KBM-7 (cell line): ENCODE measurements around the gene ADARB1.
A peak's percentile ranks its signal among the peaks of the same experiment; 100 is the strongest.

Experiments
- DNase-seq: peaks from one replicate; pipeline ENCODE4 v3.0.0-alpha.2; 2015
- in situ Hi-C: fragments of 300-500 bp; cut with MboI; formaldehyde crosslinking; loops from 2 replicates; pipeline ENCODE4 v1.14.3; 2020; ENCODE audit warnings: low sequenced_read_pairs, low pct_unique_long_range_greater_than_20kb, mixed read lengths

ADARB1 gene

DNA sequence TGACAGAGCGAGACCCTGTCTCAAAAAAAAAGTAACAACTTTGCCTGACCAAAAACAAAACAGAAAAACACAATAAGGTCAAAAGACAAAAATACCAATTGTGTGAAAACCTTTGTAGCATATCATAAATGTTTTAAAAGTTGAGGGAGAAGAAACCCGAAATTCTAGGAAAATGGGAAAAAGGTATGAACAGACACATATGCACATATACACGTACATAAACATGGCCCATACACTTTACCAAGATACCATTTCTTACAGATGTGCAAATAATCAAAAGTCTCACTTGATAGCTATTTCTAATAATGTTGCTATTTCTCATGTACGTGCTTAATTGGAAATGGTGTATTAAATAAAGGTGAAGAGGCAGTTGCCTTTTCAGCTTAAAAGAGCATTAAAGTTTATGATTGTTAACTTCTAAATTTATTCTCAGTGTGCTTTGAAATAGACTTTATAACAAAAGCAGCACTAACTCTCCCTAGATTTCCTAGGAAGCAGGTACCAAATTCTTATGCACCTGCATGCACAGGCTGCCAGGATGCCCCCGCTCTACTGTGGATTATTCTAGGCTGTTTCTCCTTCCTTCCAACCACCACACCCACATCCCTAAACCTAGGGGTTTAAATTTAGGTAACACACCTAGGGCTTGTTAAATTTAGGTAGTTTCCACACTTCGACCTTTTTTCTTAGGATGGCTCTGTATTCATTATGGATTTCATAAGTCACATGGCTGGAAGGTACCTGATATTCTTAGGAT, 33.8 kb downstream of the ADARB1 start:
- no peak for DNase-seq
- in situ Hi-C loops, result no loop called here

- in situ Hi-C loops, result no loop called here
- no peak for DNase-seq
Observed at GRCh38 chr21:45108808-45109781, 34.7 kb downstream of the ADARB1 start.

DNA sequence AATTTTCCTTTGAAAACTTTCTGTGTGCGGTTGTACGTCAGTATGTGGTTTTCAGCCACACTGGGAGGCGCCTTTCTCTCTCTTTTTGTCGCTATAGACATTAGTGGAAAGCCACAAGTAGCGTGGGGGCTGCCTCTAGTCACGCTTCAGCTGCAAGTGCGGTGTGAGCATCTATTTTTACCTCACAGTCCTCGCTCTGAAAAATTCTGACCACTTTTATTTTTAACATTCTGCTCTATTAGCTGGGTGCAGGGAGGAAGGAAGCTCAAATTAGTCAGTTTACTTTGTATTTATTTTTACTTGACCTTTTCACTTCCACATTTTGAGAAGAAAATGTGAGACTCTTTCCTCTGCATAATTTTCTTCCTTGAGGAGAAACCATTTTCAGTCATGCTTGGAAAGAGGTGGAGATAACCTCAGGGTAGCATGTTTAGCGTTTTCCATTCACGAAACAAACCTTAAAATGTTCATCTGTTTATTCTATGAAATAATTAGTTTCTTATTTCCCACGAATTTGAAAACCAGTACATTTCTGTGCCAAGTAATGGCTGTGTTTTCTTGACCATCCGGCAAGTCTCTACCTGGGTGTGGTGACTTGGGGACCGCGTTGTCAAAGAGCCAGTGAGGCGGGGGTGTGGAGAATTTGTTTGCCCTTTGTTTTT, 35.6 kb downstream of the ADARB1 start:
- in situ Hi-C loops, result no loop called here

GRCh38 chr21:45110873-45111624, 36.7 kb downstream of the ADARB1 start:
- in situ Hi-C loops, result no loop called here
- no peak for DNase-seq

More for the DNA sequence above, 35.6 kb downstream of the ADARB1 start:
- DNase-seq, result peak; percentile 91

DNA sequence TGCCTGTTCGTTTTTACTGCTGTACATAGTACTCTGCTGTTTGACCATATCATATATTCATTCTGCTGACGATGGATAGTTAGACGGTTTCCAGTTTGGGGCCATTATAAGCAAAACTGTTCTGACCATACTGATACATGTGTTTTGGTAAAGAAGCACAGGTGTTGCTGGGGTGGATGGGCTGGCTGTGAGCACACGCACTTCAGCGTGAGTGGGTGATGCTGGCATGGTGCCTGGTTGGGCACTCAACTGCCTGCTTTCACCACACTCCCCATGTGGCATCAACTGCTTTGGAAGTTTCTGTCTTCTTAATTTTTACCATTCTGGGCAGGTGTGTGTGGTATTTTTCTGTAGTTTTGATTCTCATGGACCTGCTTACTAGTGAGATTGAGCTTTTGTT, 37.3 kb downstream of the ADARB1 start:
- in situ Hi-C loops, result no loop called here
- DNase-seq, result no peak

GRCh38 chr21:45112371-45112770, 38.0 kb downstream of the ADARB1 start:
- in situ Hi-C loops, result no loop called here
- DNase-seq, result no peak

GRCh38 chr21:45113543-45113942, 39.2 kb downstream of the ADARB1 start:
- no peak for DNase-seq
- in situ Hi-C loops, result no loop called here

DNA sequence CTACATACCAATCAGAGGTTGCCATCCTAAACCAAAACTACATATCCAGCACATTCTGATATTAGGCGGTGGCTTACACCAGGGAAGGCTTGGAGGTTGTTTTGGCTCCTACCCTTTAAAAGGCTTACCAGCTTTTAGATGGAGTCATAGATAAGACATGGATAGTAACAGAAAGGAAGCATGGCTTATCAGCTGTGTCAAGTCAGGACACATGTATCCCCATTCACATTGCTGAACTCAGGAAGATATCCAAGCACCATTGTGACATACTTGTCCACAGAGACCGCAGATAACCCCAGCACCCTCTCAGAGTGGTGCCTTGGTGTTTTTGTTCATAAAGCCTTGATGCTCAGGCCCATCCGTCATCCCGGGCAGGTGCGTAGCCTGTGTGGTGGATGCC, 39.7 kb downstream of the ADARB1 start:
- in situ Hi-C loops, result no loop called here
- peak; percentile 28 for DNase-seq

GRCh38 chr21:45114475-45114874, 40.1 kb downstream of the ADARB1 start:
- in situ Hi-C loops, result no loop called here

GRCh38 chr21:45115141-45115540, 40.8 kb downstream of the ADARB1 start:
- in situ Hi-C loops, result no loop called here
- DNase-seq, result no peak

More at GRCh38 chr21:45114475-45114874, 40.1 kb downstream of the ADARB1 start:
- no peak for DNase-seq

DNA sequence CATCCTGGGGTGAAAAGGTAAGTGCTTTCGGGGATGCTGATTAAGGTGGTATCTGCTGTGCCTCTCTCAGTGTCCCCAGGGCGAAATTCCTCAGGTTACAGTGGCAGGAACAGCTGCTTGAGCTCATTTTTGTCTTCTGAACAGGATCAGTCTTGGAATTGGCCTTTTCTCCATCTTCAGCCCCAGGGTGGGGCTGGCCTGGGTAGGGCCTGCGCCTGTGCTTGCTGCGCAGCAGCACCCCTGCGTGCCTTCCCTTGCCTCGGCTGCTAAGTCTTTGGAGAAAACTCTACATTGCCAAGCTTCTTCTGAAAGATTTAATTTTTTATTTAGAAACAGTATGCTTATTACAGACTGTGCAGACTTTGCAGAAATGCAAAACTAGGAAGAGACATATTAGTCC, 41.7 kb downstream of the ADARB1 start:
- in situ Hi-C loops, result no loop called here
- DNase-seq, result no peak

DNA sequence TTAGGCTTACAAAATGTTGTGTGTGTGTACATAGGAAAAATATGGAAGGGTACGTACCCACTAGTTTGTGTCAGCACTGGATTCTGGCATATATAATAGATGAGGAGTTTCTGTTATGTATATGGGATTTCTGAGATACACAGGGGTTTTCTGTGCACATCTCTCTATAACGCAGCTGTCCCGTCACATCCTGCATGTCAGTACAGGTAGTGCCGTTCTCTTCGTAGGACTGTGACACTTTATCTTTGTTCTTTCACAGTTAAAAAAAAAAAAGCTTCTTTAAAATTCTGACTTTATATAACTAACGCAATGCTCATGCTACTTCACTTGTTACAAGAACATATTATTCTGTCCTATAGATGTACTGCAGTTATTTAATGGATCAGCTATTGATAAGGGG, 42.9 kb downstream of the ADARB1 start:
- no peak for DNase-seq
- in situ Hi-C loops, result no loop called here

DNA sequence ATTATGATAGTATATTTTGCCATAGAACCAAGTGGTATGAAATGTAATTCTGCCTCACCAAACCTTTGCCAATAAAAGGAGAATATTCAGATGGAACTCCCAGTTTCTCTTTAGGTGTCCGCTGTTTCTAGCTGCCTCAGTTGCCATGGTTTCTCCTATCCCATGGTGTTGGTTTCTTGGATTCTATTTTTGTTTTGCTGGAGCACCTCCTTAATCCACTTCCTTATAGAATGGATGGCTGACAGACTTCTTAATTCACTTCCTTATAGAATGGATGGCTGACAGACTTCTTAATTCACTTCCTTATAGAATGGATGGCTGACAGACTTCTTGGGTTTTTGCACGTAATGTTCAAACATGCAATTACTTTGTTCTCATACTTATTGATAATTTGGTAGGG, 43.7 kb downstream of the ADARB1 start:
- no peak for DNase-seq
- in situ Hi-C loops, result no loop called here

DNA sequence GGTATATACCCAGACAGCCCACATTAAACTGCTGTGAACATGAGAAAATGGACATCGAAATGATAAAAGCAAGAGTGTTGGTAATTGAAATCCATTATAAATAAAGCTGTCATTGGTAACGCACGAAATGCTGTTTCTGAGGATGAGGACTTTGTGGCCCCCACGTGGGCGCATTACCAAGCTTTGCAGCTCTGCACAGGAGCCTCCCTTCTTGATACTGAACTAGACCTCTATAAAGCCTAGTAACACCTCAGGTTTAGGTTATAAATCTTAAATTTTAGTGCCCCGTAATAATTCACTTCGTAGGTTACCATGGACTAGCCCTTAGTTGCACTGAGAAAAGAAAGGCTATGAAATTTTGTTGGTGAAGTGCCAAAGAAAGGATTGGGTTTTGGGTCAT, 45.4 kb downstream of the ADARB1 start:
- in situ Hi-C loops, result no loop called here
- no peak for DNase-seq

DNA sequence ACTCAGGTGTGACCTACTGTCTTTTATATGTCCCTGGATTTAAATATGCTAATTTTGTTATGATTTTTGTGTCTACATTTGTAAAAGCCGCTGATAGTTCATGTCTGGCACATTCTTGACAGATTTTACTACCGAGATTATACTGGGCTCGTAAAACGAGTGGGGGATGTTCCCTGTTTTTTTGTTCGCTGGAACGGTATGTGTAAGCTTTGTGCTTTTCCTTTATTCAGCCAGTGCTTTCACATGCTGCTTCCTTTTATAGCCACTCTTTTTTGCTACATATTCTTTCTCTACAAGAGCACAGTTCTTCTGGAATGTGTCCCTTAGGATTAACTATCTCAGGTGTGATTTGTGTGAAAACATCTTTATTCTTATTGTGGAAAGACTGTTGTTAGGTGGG, 46.6 kb downstream of the ADARB1 start:
- DNase-seq, result no peak
- in situ Hi-C loops, result no loop called here

GRCh38 chr21:45122030-45122429, 47.6 kb downstream of the ADARB1 start:
- no peak for DNase-seq
- in situ Hi-C loops, result no loop called here

DNA sequence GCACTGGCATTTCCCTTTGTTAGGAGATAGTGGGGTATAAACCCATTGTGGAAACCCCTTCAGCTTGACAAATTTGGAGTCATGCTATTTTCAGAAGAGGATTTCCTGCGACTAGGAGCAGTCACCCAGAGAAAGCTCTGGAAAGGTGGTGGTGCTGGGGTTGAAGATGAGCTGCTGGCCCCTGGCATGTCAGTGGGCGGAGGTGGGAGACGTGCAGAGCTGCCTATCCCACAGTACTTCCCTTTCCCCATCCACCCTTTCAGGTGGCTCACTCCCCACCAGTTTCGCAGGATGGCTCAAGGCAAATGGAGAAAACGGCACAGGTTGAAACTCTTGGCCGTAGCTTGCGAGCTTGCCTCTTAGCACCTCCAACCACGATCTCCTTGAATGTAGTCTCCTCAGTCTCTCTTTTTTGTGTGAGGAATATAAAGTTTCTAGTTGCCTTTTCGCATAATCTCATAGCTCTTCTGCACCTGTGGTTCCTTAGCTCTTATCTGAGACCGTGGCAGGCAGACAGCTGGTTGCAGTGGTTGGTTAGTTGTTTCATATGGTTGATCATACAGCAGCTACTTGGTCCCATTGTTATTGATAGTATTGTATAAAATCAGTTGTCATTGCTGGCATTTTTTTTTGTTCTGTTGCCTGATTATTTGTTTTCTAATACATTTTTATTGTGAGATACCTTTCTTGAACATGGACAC, 48.2 kb downstream of the ADARB1 start:
- DNase-seq, result no peak

DNA sequence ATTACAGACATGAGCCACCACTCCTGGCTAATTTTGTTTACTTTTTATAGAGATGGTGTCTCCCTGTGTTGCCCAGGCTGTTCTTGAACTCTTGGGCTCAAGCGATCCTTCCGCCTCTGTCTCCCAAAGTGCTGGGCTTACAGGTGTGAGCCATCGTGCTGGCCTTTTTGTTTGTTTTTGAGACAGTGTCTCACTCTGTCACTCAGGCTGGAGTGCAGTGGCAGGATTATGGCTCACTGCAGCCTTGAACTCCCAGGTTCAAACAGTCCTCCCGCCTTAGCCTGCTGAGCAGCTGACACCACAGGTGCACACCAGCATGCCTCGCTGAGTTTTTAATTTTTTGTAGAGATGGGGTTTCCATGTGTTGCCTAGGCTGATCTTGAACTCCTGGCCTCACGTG, 49.1 kb downstream of the ADARB1 start:
- in situ Hi-C loops, result no loop called here
- no peak for DNase-seq

More for the DNA sequence above, 48.2 kb downstream of the ADARB1 start:
- in situ Hi-C loops, result no loop called here
